NCI-H2227 treated with DMSO at 0.1 percent for 48 hours (cell line): Measurements from ENCODE around the gene SLC2A1.
A peak's percentile ranks its signal among the peaks of the same experiment; 100 is the strongest.
"Not testable (repeated sequence)": the region's sequence is repeated elsewhere in the genome, so short reads cannot be mapped to it uniquely, and the experiment has no call there.

Source experiments
- DNase-seq: peaks from one replicate; lab custom pipeline; 2025; lab: John Stamatoyannopoulos, UW

Gene SLC2A1

GRCh38 chr1:42899960-42900359 is 58.7 kb downstream of the SLC2A1 start:
- not testable (repeated sequence) for DNase-seq

- no peak for DNase-seq
Measured at GRCh38 chr1:42891465-42892138, 67.1 kb downstream of the SLC2A1 start.

- no peak for DNase-seq
Measured at GRCh38 chr1:42889264-42889663, 69.4 kb downstream of the SLC2A1 start.

- DNase-seq, result no peak
Measured at GRCh38 chr1:42888013-42888633, 70.5 kb downstream of the SLC2A1 start.

GRCh38 chr1:42887366-42887765 is 71.3 kb downstream of the SLC2A1 start:
- DNase-seq, result no peak

- DNase-seq, result no peak
Measured at GRCh38 chr1:42886800-42887199, 71.9 kb downstream of the SLC2A1 start.

GRCh38 chr1:42886046-42886739 is 72.5 kb downstream of the SLC2A1 start:
- DNase-seq, result no peak

- no peak for DNase-seq
Measured at GRCh38 chr1:42880384-42880783, 78.3 kb downstream of the SLC2A1 start.

GRCh38 chr1:42877380-42877779 is 81.3 kb downstream of the SLC2A1 start:
- peak; percentile 40 for DNase-seq

GRCh38 chr1:42876009-42876408 is 82.7 kb downstream of the SLC2A1 start:
- no peak for DNase-seq
